Smooth muscle cell of the brain vasculature (primary cell): ENCODE results near the gene ERG28.

Experiments used
- DNase-seq: peaks from one replicate; pipeline ENCODE4 v3.0.0-alpha.2; 2012; ENCODE audit warnings: low read depth, low spot score

Gene ERG28

GRCh38 chr14:75660238-75660629, 442 bp downstream of the ERG28 start:
- no peak for DNase-seq

- no peak for DNase-seq
Measured at GRCh38 chr14:75658957-75659356, 1.7 kb downstream of the ERG28 start.

GRCh38 chr14:75657331-75657730, 3.3 kb downstream of the ERG28 start:
- DNase-seq, result no peak

- DNase-seq, result no peak
Measured at GRCh38 chr14:75655235-75655634, 5.4 kb downstream of the ERG28 start.

GRCh38 chr14:75654127-75654732, 6.4 kb downstream of the ERG28 start:
- DNase-seq, result peak; percentile 45

GRCh38 chr14:75653563-75653962, 7.1 kb downstream of the ERG28 start:
- no peak for DNase-seq

GRCh38 chr14:75650253-75651058, 10.2 kb downstream of the ERG28 start:
- DNase-seq, result no peak

GRCh38 chr14:75649773-75650172, 10.9 kb downstream of the ERG28 start:
- no peak for DNase-seq

GRCh38 chr14:75649337-75649736, 11.3 kb downstream of the ERG28 start:
- no peak for DNase-seq

GRCh38 chr14:75648066-75648838, 12.4 kb downstream of the ERG28 start:
- peak; percentile 94 for DNase-seq

GRCh38 chr14:75647640-75648039, 13.0 kb downstream of the ERG28 start:
- no peak for DNase-seq

GRCh38 chr14:75646762-75647161, 13.9 kb downstream of the ERG28 start:
- DNase-seq, result no peak

GRCh38 chr14:75645056-75645455, 15.6 kb downstream of the ERG28 start:
- DNase-seq, result no peak

- DNase-seq, result no peak
Measured at GRCh38 chr14:75643985-75644384, 16.7 kb downstream of the ERG28 start.

GRCh38 chr14:75640876-75641275, 19.8 kb downstream of the ERG28 start:
- no peak for DNase-seq

- no peak for DNase-seq
Measured at GRCh38 chr14:75636100-75636692, 24.5 kb downstream of the ERG28 start.

GRCh38 chr14:75634848-75635247, 25.8 kb downstream of the ERG28 start:
- DNase-seq, result no peak

GRCh38 chr14:75631453-75631831, 29.2 kb downstream of the ERG28 start:
- no peak for DNase-seq

- no peak for DNase-seq
Measured at GRCh38 chr14:75630695-75631452, 29.8 kb downstream of the ERG28 start.

GRCh38 chr14:75628816-75629215, 31.9 kb downstream of the ERG28 start:
- no peak for DNase-seq

GRCh38 chr14:75627406-75627805, 33.3 kb downstream of the ERG28 start:
- DNase-seq, result no peak
